ENCODE measurements around the gene LAMTOR2. TPM values are rescaled to one million over a fixed set of nuclear protein-coding genes. Genes with fewer than 3 reads are reported as not detected.

LAMTOR2 gene
- total and polyA plus RNA-seq, 2 of the 4 experiments (the other 2 are of a cell fraction), result 50.0 to 89.0 TPM

DNA sequence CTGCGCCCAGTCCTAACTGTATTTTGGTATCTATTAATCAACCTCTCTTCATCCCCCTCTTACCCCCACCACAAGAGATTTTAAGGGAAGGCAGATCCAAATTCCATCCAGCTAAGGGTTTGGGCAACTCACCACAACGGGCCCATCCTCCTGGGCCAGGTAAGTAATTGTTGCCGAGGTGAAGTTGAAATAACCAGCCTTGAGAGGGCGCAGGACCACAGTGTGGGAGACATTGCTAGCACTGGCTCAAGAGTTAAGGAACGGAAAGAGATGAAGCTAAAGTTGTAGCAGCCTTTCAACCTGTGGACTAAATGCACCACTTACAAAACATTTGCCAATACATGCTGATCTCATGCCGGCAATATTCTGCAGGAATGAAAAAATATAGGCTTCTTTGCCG is 39.8 kb upstream of the LAMTOR2 start:
- Histone ChIP-seq H3K18ac (ENCODE audit: low read depth, low read length) (no peak overlapping the region), H4K91ac (ENCODE audit: insufficient read depth, low read depth, low read length) (no peak overlapping the region), H3K79me1 (ENCODE audit: low read depth in 1 of 2, low read length in 2 of 2) (peaks cover 28 to 58% of the 10 kb centered on the region in 2 experiments), H2AK5ac (ENCODE audit: low read depth, low read length) (no peak overlapping the region), H3K56ac (ENCODE audit: extremely low read depth, insufficient read depth, low read length) (no peak overlapping the region), H2AFZ (replicated peaks; ENCODE audit: low read length, poor library complexity) (no peak overlapping the region), H2BK120ac (ENCODE audit: low read depth, low read length) (no peak overlapping the region), H2BK20ac (ENCODE audit: low read depth, low read length) (no peak overlapping the region), H3K27ac (ENCODE audit: insufficient read depth, low read length) (no peak overlapping the region), H2BK15ac (ENCODE audit: low read depth, low read length) (no peak overlapping the region), H3K27me3 (ENCODE audit: control insufficient read depth, insufficient read depth, low read length) (no peaks in the 10 kb centered on the region), H3K9me1 (ENCODE audit: insufficient read depth, low read length) (no peaks in the 10 kb centered on the region), H3K9ac (ENCODE audit: low read depth, low read length) (no peak overlapping the region), H4K20me1 (ENCODE audit: insufficient read depth, low read length) (peaks cover 8% of the 10 kb centered on the region; the same call in 1 of the 2 replicates), H3K9me3 (ENCODE audit: control insufficient read depth, insufficient read depth, low read length) (no peaks in the 10 kb centered on the region), H4K8ac (ENCODE audit: low read depth in 2 of 2, low read length in 2 of 2) (no peak overlapping the region), H3K4me2 (ENCODE audit: low read depth, low read length) (no peak overlapping the region), H3K36me3 (ENCODE audit: control insufficient read depth, insufficient read depth, low read length) (peaks cover 55% of the 10 kb centered on the region), H4K5ac (ENCODE audit: low read depth, low read length) (no peak overlapping the region), H3K4me1 (ENCODE audit: control insufficient read depth, insufficient read depth, low read length) (0 out of 2 replicates have a peak, but pooled peaks cover under 1% of the 10 kb centered on the region), H2BK5ac (ENCODE audit: low read depth, low read length, poor library complexity, severe bottlenecking) (no peak overlapping the region), H3K23ac (ENCODE audit: low read depth, low read length) (no peak overlapping the region), H3K4me3 (ENCODE audit: insufficient read depth, low read depth, low read length) (no peak overlapping the region), H3K4ac (ENCODE audit: low read depth, low read length) (no peak overlapping the region), H3K14ac (replicated peaks; ENCODE audit: low read depth, low read length) (no peak overlapping the region), H2AK9ac (replicated peaks; ENCODE audit: low read depth, low read length, poor library complexity) (no peak overlapping the region)
- 100% methylated on average over 2 of the region's 7 CpGs; no CpG with 5 or more reads in 1 of the 2 experiments for WGBS, 2 experiments (ENCODE audit: extremely low coverage in 2 of 2, insufficient read length in 1 of 2)
- ChIA-PET CTCF (no interaction called here), POLR2A (ENCODE audit: unreplicated experiment) (no interaction called here)
- DNase-seq (no peak), ATAC-seq (ENCODE audit: low read depth) (no peak)
- no TSS peak for BruUV-seq (replicated peaks)
- in situ Hi-C loops (cut with MboI; ENCODE audit: low sequenced_read_pairs), result no loop called here
- dilution Hi-C loops (cut with HindIII; ENCODE audit: low sequenced_read_pairs, unreplicated experiment), result no loop called here
- intact Hi-C loops (cut with micrococcal nuclease), result no loop called here
- TF ChIP-seq MAZ (IDR thresholded peaks at IDR 0.05; ENCODE audit: borderline replicate concordance, low read depth, low read length), result no peak
- TF ChIP-seq RCOR1 (IDR thresholded peaks at IDR 0.05; ENCODE audit: insufficient replicate concordance, low read length), result no peak
- TF ChIP-seq, protein P1, sequence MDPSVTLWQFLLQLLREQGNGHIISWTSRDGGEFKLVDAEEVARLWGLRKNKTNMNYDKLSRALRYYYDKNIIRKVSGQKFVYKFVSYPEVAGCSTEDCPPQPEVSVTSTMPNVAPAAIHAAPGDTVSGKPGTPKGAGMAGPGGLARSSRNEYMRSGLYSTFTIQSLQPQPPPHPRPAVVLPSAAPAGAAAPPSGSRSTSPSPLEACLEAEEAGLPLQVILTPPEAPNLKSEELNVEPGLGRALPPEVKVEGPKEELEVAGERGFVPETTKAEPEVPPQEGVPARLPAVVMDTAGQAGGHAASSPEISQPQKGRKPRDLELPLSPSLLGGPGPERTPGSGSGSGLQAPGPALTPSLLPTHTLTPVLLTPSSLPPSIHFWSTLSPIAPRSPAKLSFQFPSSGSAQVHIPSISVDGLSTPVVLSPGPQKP (IDR thresholded peaks at IDR 0.05; ENCODE audit: borderline replicate concordance, low read depth, low read length), result no peak
- no peak for TF ChIP-seq MAFK (IDR thresholded peaks at IDR 0.05; ENCODE audit: low read depth, low read length)
- TF ChIP-seq BHLHE40 (IDR thresholded peaks at IDR 0.05; ENCODE audit: low read depth, low read length), result no peak
